DMS53 treated with DMSO at 0.1 percent for 48 hours (cell line): Measurements from ENCODE around the gene RER1.
A peak's percentile ranks its signal among the peaks of the same experiment; 100 is the strongest.

ENCODE experiments used
- DNase-seq: peaks from one replicate; lab custom pipeline; 2025; ENCODE audit not compliant: unreplicated experiment; lab: John Stamatoyannopoulos, UW

Gene RER1

DNA sequence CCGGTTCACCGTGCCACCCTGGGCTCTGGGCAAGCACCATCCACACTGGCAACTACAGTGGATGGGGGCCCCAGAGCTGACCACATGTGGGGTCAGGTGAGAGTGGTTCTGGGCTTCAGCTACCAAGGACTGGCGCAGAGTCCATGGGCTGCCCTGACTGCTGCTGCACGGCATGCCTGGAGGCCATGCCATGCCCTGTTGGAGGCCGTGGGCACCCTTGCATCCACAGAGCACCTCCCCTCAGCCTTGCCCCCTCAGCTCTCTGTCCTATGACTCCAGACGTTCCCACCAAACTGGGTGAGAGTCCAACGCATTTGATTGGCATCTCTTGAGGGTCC, 15.7 kb upstream of the RER1 start:
- DNase-seq: no peak

DNA sequence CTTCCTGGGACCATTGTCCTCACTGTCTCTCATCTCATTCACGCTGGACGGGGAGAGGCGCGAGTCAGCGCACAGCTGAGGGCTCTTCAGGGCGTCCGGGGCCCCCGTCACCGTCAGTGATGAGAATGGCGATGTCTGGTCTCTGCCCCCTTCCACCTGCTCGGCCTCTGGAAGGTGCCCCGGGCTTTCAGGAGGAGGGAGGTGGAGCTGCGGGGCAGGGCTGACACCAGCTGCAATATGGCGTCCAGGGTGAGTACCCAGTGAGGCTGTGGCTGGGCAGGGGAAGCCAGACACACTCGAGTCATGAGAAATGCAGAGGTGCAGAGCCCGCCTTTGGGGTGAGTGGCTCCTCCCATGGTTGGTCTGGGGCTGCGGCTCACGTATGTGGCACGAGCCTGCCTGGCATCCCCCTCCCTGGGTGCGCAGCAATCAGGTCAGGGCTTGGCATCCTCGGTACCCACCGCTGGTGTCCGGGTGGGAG, 15.3 kb upstream of the RER1 start:
- no peak for DNase-seq

DNA sequence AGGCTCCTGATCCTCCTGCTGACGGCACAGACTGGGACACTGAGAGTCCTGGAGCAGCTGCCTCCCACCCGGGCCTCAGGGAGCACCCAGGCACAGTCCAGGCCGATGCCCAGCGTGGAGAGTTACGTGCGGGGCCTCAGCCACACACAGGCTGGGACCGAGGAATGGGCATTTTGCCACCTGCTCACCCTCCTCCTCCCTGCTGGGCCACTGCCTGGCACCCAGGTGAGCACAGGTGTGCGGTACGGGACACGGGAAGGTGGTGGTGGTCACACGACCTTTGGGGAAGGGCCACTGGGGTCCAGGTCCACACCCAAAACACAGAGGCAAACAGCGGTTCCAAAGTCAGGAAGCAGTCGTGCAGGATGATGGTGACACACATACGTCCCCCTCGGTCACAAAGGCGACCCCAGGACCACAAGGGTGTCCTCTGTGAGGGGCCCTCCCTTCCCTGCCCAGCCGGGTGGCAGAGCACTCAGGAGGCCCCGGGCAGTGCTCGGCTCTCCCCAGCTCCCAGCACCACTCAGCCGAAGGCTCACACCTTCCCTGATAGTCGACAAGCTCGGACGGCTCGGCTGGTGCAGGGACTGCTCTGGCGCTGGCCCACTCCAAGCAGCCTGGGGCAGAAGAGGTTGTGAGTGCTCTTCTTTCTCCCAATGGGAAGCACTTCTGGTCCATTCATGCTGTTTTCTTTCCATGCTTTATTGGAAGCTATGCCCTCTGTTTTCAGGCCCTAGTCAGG, 14.5 kb upstream of the RER1 start:
- no peak for DNase-seq

DNA sequence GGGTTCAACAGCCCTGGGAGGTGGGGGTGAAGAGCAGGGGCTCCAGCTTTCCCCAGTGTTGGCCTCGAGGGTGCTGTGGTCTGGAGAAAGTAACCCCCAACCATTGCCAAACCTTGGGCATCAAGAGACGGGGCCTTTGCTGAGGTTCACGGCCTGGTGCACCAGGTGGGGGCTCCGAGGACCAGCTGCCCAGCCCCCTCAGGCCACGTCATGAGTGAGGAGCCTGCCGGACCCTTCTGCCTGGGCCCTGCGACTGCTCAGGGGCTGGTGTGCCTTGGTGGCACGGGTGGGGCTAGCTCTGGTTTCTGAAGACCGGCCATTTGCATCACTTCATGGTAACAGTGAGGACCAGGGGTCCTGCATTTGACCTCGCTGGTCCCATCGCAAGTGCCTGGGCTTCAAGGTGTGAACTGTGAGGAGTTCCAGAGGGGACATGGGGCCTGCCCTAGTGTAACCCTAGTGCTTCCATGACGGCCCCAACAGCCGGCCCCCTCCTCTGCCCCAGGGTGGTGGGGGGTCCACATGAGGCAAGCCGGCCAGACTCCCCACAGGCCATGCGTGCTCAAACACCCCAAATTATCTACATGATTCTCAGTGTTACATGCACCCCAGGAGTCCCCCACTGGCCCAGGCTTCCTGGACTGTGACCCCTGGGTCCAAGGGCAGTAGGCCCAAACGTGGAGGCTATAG, 13.7 kb upstream of the RER1 start:
- no peak for DNase-seq

DNA sequence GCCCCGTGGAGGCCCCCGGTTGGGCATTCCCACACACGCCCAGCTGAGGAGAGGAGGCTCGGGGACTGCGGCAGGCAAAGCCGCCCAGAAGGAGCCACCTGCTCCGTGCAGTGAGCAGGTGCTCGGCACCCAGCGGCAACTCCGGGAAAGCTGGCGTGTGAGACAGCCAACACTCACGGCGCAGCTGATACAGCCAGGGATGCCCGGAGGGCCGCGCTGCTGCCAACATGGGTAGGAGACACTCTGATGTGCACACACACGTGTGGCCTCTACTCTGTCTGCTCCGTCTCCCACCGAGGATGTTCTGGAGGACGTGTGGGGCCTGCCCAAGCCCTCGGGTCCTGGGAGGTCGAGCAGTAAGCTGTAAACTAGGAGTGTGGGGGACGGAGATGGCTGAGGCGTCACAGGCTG, 13.2 kb upstream of the RER1 start:
- DNase-seq: peak; percentile 34

DNA sequence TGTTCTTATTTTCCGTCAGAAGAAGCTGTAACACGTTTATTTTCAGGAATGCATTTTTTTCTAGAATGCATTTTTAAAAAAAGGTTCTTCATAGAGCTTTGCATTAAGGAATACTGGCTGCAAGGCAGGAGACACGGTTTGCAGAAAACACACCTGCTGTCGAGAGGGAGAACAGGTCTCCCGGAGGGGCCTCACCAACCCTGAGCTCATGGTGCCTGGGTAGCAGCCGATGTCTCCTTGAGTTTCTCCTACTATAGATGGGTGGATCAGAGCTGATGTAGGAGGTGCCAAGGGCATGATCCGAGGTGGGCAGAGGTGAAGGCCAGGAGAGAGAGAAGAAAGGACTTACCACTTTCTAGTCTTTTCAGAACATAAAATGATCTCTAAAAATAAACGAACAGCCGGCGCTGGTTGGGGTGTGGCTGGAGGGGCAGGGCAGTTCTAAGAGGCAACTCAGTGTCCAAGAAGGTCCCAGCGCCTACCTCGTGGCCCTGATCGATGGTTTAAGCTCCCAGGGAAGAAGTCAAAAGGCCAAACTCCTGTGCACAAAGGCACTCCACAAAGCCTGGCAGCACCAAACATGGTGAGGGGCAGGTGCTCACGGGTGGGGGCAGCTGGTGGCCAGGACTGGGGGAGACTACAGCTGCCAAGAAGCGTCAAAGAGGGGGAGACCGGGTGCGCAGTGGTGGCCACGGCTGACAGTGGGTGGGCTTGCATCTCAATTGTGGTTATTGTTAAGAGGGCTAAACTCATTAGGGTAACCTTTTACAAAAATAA, 12.5 kb upstream of the RER1 start:
- DNase-seq: no peak

DNA sequence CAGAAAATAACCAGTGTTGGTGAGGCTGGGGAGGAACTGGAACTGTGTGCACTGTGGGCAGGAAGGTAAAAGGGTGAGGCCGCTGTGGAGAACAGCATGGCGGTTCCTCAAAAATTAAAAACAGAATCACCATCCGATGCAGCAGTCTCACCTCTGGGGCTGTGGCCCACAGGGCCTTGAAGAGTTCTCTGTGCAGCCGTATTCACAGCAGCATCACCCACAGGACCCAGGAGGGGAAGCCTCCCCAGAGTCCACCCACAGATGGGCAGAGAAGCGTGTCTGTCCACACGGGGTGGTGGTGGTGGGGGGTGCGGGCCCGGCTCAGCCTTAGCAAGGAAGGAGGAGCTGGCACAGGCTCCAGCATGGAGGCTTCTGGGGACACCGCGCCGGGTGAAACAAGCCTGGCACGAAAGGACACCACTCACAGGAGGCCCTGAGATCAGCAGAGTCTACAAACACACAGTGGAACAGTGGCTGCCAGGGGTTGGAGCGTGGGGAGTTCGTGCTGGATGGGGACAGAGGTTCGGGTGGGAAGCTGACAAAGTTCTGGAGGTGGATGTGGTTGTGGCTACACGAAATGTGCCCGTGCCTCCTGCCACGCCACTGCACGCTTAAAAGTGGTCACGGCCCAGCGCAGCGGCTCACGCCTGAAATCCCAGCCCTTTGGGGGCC, 11.8 kb upstream of the RER1 start:
- DNase-seq: no peak

DNA sequence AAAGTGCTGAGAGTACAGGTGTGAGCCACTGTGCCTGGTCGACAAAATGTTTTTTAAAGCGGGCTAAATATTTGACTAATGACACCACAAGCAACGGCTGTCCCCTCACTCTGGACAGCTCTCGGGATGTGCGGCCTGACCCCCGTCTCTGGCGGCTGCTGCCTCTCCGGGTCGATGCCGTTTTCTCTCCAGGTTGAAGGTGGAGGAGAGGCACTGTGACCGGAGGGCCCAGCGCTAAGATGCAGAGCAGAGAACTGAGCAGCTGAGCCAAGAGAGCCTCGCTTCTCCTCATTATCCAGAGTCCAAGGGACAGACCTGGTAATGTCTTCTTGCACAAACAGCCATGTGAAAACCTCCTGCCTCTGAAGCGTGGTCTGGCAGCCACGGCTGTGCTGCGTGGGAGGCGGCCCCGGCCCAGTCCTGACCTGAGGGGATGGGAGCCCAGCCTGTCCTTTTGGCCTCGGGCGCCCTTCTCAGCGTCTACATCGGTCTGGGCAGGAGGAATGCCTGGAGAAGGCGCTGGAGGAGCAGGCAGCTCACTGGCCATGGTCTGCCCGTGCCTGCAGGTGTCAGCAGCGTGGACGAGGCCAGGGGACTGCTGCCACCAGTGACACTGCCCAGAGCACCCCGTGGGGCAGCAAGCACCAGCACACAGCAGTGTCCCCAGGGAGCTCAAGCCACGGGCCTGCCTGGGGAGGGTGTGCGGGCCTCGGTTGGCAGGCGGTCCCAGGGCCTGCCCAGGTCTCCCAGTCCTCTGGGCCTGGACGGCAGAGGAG, 10.6 kb upstream of the RER1 start:
- no peak for DNase-seq

DNA sequence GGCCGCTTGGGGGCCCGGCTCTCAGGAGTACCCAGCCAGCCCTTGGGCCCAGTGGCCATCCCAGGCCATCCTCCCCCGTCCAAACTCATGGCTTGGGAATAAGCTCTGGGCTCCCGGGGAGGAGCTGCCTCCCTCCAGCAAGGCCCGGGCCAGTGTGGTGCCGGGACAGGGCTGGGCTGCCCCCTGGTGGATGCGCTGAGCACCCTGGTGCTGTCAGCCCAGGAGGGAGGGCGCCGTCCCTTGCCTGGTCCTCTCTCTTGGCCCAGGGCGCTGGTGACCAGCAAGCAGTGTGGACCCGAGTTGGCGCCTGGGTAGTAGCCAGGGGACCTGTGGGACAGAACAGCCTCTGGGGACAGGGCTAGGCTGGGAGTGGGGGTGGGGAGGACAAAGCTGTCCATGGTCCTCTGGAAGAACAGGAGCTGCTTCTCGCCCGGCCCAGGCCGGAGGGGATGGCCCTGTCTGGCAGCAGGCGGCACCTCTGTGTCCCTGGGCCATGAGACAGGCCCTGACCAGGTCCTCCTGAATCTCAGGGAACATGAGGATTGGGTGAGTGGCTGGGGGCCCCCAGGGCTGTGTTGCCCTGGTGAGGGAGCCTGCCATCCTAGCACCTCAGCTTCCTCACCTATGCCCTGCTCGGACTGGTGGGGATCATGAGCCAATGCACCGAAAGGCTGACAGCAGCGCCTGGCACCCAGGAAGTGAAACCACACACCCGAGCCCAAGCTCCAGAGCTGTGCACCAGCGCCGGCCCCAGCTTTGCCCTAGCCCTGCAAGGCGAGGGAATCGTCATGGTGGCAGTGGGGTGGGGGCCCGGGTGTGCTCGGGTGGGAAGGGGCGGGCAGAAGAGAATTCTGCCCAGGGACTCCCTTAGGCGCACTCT, 9.7 kb upstream of the RER1 start:
- DNase-seq: peak; percentile 37

DNA sequence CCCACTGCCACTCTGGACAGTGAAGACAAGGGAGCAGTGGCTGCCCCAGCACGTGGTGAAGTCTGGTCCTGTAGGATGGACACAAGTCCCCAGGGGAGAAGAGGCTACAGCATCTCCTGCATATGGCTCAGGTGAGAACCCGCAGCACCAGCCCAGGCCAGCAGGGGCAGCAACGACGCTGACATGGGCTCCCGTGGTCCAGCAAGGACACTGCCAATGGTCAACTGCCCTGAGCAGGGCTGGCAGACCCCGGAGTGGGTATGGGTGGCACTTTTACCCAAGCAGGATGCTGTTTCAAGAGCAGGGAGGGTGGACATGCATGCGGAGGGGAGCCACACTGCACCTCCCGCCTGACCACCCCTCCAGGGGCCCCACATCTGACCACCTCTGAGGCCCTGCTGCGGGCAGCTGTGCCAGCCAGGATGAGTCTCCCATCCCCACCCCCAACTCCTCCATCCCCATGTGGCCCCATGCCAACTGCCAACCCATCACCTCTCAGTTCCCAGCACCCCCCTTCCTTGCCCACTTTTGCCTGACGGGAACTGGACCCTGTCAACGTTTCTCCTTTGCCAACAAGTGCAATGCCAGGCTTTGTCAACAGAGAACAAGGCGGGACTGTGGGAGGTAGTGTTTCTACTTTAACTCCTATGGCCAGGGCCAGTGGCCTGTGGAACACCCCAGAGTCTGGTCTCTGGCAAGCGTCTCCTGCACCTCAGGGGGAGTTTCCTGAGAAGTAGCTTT, 8.8 kb upstream of the RER1 start:
- peak; percentile 18 for DNase-seq

DNA sequence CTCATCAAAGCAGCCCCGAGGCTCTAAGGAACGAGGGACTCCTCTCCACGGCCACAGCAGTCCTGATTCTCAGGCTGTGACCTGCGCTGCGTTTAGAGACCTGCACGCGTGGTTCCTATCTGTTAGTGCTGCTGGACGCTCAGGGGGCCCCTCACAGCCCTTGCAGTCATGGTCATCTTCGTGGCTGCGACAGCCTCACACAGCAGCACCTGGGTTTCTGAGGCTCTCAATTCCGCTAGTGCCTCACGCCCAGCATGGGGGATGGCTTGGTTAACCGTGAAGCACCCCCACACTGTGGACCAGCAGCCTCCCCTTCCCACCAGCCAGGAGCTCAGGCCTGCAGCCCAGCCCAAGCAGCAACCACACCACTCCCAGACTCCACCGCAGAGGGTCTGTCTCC, 8.1 kb upstream of the RER1 start:
- DNase-seq: no peak

DNA sequence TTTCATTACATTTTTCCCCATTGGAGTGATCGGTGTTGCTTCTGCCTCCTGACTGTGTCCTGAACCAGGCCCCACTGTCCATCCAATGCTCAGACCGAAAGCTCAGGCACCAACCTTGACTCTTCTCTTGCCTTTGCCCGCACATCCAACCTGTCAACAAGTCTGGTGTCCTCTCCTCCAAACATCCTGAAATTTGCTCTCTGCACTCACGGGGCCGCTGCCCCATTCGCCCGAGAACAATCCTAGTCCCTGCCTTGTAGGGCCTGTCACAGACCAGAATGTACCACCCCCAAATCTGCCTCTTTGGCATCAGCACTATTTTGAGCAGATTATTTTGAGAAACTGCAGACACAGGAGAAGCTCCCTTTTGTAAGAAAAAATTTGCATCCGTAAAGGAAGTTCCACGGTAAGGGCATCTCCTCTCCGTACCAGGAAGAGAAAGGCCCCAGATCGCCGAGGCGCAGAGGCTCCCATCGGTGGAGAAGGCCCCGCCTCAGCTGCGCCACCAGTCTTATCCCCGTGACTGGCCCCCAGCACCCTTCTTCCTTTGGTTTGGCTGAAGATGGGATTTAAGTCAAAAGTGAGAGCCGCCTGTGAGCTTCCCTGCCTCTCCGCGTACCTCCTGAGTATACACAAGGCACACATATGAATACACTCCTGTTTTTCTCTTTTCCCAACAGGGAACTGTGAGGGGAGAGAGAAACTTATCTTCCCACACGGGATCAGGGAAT, 7.3 kb upstream of the RER1 start:
- DNase-seq: no peak

DNA sequence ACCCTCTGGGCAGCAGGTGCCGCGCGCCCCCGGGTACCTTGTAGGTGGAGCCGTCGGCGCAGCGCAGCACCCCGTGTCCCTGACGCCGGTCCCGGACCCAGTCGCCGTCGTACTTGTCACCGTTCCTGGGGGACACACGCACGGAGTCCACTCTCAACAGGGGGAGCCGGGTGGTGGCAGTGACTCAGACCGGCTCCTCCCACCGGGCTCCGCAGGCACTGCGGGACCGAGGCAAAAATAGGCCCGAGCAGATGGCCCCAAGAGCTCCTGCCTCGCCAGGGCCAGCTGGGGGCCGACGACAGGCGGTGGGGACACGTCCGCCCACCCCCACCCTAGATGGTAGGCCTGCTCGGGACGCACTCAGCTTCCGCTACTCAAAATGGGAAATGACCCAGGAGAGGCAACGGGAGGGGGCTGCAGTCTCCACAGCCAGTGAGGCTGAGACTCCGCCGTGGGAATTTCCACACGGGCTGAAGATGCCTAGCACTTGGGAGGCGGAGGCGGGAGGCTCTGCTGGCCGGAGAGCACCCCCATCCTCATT, 6.6 kb upstream of the RER1 start:
- DNase-seq: no peak

DNA sequence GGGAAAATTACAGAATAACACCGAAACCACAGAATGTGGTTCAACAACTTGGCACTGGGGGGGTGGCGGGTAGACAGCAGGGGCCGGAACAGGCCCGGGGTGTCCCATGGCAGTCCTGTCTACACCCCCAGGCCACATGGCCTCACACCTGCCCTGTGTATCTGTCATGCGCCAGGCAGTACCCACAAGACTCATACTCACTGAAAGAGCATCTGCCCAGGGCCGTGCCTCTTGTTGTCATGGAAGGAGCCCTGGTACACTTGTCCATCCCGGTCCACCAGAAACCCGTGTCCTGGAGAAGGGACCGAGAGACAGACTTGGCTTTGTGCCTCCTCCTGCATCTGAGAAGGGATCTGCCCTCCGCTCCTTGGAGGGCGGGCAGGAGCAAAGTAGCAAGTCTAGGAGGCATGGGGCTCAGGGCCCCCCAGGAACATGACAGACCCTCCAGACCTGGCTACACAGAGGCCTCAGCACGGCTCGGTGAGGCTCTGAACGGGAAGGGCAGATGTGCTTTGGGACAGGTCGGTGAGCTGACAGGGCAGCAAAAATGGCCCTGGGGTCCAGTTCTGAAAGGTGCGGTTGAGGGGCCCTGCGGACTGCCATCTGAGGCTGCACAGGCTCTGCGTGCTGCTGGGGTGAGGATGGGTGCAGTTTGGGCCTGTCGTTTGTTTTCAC, 5.9 kb upstream of the RER1 start:
- no peak for DNase-seq

DNA sequence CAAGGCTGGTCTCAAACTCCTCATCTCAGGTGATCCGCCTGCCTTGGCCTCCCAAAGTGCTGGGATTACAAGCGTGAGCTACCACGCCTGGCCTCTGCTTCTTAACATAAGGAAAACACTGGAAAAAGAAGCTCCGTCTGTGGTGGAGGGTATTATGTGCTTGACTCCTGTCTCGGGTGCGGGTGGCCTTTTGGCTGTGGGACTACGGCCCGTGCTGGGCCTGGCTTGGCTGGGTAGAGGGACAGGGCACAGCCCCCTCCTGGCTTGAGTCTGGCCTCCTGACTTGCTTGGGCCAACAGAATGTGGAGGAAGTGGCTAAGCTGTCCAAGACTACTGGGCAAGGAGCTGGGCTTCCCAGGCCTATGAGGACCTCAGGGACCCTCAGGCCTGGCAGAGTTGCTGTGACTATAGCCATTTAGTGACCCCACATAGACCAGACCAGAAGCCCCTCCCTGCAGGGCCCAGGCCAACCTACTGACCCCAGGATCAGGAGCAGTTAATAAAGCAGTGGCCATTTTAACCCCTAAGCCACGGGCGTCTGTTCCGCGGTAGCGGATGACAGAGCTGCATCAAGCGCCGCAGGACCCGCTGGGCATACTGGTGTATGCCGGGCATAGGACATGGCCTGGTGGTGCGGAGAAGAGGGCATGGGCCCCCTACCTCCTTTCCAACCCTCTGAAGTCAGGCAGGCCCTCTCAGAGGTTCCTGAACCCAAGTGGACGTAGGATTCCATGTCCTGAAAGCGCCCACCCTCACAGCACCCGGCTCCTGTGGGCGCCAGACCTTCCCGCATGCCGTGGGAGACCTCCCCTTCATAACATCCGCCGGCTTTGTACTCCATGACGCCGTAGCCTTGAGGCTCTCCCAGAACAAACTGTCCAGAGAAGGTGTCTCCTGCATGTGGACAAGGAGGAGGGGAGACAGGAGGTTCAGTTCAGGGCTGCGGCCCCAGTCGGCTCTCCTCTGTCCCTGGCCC, 4.7 kb upstream of the RER1 start:
- DNase-seq: no peak
